NCI-H526 (cell line): Measurements from ENCODE around the gene DCAF8L1.
A peak's percentile ranks its signal among the peaks of the same experiment; 100 is the strongest.
"Not testable (repeated sequence)": the region's sequence is repeated elsewhere in the genome, so short reads cannot be mapped to it uniquely, and the experiment has no call there.

Source experiments
- DNase-seq, 2 experiments: peaks; one replicate each; lab custom pipeline; 2025; lab: John Stamatoyannopoulos, UW

DCAF8L1 gene

GRCh38 chrX:27981349-27981748, at the start of gene DCAF8L1:
DCAF8L1 (minus strand) TSS chrX:27981449; CDS start chrX:27981334, 115 bp downstream.
- no peak for DNase-seq

- DNase-seq: no peak
Measured at GRCh38 chrX:28022371-28022770, 41.1 kb upstream of the DCAF8L1 start.

DNA sequence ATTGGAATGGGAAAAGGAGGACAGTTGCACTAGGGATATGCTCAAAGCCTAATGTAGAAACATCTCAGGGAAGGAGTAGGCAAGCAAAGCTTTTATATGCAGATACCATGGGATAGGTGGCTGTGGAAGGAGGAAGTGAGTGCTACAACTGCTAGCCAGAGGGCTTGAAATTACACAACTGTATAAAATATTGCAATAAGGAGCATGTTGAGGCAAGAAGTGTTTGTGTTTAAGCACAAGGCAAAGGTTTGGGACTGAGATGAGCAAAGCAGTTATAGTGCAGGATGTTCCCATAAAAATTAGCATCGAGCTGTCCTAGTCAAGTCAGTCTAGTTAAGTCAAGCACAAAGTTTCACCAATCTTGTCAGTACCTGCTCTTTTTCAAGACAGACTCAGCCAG, 35.6 kb upstream of the DCAF8L1 start:
- DNase-seq: no peak

DNA sequence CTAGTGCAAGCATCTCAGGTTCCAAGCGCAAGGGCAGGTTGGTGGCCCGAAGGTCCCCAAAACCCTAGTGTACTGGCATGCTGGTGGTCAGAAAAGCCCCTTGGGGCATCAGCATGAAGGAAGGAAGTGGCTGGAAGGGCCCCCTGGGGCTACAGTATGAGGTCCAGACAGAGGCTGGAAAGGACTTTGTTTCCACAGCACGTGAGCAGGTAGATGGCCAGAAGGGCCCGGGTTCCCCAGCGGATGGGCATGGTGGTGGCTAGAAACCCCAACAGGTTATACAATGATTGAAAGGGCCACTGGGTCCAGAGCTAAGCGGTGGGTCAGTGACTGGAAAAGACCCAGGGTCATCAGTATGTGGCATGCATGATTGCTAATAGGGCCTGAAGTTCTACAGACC, 34.7 kb upstream of the DCAF8L1 start:
- DNase-seq: no peak

GRCh38 chrX:28010875-28011274, 29.6 kb upstream of the DCAF8L1 start:
- DNase-seq: no peak

- DNase-seq: no peak
Measured at GRCh38 chrX:27998666-27999065, 17.4 kb upstream of the DCAF8L1 start.

- DNase-seq: no peak
Measured at GRCh38 chrX:27997622-27998021, 16.4 kb upstream of the DCAF8L1 start.

DNA sequence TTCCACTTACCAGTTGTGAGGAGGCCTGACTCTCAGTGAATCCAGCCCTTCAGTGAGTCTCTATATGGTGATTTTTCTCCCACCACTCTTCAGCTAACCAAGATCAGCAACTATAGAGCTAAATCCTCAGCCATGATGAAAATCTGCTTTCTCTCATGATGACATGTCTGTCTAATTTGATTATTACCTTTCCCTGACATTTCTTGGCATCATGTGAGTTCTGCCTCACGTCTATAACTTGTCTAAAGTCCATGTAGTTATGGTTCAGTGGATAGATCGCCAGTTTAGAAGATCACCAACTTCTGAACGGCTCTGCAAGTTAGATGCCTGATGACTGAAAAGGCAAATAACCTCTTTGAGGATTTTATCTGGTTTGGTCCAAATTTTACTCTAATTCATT, 14.9 kb upstream of the DCAF8L1 start:
- no peak for DNase-seq

DNA sequence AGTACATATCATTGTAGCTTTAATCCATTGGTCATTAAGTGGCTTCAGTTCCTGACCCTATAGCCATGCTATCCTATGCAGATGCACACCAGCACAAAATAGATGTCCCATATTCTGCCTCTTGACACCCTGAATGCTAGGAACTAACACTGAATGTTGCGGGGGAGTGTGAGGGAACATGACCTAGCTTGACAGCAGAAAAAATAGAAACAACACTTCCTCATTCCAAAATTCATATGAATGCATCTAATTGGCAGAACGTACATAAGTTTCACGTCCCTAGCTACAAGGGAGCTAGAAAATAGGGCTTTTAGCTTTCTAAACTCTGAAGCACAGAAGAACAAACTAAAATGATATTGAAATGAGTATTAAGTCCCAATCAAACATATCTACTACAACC, 14.4 kb upstream of the DCAF8L1 start:
- no peak for DNase-seq

DNA sequence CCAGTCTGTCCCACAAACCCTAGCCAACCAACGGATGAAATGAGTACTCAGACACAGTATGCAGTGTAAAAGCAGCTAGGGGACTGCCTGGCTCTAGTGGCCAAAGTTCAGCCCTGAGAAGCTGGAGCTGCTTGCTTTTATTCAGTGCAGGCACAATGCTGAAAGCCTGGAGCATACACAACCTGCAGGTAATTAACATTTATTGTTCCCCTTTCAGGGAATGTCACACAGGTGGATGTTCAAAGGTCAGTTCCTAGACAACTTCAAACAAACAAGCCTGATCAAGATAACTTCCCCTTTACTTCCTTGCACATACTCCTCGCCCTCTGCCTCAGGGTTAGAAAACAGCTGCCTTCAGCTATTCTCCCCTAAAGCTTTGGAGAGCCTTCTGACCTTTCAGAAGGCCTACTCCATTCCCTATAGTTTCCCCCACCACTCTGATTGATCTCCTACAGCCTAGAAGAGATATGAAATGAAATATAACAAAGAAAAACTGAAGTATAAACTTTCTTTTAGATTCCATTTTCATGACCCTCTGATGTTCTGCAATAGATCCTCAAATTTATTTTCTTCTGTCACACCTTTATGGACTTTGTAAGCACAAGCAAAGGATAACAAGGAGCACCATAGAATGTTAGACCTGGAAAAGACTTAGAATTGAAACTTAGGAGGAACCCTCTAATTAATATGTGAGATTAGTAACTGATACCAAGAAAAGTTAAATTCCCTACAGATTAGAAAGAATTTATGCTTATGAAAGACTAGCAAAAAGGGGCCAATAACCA, 6.8 kb upstream of the DCAF8L1 start:
- DNase-seq: peak; percentile 73 to 77

- DNase-seq: not testable (repeated sequence)
Measured at GRCh38 chrX:27976934-27977333, 4.3 kb downstream of the DCAF8L1 start.

DNA sequence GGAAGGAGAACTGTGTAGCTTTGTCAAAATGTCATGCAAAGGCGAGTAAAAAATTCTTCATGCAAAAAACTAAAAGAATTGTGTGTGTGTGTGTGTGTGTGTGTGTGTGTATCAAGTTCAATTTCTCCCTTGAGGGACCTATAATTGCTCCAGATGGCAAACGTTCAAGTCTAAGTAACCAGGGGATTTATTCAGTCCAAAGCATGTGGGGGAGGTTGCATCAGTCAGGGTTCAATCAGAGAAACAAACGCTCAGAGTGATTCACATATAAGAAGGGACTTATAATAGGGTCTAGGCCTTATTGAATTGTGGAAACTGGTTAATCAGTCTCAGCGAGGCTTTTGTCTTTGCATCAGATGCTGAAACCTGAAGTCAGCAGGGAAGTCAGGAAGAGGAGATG, 5.0 kb downstream of the DCAF8L1 start:
- DNase-seq: no peak

DNA sequence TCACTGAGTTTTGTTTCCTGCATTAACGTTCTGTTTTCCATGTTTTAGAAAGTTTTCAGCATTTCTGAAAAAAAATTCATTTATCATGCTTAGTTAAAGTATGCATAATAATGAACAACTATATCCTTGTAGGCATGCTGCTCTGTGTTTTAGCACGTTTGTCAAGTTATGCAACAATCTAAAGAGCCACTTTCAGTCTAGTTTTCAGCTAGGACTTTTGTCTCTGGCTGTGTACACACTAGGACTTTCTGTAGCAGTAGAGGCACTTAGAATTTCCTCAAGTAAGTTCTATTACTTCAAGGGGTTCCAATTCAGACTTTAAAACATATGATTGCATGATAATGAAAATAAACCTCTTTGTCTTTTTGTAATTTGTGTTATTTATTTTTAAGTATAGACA, 12.4 kb downstream of the DCAF8L1 start:
- no peak for DNase-seq

- no peak for DNase-seq
Measured at GRCh38 chrX:27968352-27968751, 12.9 kb downstream of the DCAF8L1 start.

DNA sequence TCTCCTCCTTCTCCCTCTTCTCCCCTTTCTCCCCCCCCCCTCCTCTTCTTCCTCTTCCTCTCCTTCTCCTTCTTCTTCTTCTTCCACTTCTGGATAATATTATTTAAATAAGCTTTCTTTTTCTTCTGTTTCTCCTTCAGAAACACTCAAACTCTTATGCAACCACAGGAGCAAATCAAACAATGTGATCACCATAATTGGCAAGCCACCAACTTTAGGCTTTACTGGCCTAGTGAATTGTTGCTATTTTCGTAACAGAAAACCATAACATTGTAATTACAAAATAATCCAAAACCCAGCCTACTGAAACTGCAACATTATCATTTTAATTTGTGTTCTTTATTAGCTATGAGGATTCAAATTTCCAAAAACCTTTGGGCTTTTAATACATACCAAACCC, 14.3 kb downstream of the DCAF8L1 start:
- DNase-seq: no peak

DNA sequence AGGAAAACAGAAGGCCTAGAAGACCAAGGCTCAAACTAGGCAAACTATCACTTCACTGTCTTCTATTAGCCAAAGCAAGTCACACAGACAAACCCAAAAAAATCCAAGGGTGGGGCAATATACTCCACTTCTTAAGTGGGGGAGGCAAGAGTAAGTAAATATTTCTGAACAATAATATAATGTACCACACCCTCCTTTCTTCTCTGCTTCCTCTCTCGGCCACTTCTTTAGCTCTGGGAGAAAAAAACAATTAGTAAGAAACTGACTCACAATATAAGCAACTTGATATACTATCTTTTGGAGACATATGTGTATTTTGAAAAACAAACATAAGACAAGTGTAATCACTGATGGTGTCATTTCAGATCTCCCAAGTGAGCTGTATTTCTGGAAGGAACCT, 14.8 kb downstream of the DCAF8L1 start:
- no peak for DNase-seq

DNA sequence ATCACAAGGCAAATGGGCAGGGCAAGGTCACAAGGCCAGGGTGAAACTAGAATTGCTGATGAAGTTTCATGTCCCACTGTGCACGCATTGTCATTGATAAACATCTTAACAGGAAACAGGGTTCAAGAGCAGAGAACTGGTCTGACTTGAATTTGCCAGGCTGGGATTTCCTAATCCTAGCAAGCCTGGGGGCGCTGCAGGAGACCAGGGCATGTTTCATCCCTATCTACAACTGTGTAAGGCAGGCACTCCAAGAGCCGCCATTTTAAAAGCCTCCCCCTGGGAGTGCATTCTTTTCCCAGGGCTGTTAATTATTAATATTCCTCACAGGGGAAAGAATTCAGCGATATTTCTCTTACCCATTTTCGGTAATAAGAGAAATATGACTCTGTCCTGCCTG, 15.9 kb downstream of the DCAF8L1 start:
- not testable (repeated sequence) for DNase-seq

- DNase-seq: no peak
Measured at GRCh38 chrX:27964432-27964831, 16.8 kb downstream of the DCAF8L1 start.

GRCh38 chrX:27960410-27960809, 20.8 kb downstream of the DCAF8L1 start:
- not testable (repeated sequence) for DNase-seq

DNA sequence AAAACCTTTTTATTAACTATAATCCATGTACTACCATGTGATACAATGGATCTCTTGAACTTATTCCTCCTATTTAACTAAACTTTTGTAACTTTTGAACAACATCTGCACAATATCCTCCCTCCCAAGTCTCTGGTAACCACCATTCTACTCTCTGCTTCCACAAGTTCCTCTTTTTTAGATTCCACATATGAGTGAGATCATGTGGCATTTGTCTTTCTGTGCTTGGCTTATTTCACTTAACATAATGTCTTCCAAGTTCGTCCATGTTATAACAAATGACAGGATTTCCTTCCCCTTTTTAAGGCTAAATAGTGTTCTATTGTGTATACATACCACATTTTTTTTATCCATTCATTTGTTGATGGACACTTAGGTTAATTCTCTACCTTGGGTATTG, 28.1 kb downstream of the DCAF8L1 start:
- no peak for DNase-seq

GRCh38 chrX:27933361-27933760, 47.9 kb downstream of the DCAF8L1 start:
- no peak for DNase-seq
